Measurements from ENCODE around the gene NOSIP. TPM values are rescaled to one million over a fixed set of nuclear protein-coding genes. Genes with fewer than 3 reads are reported as not detected.

NOSIP gene
- total RNA-seq, 1 donor from 2014 or later, result 73.1 TPM

DNA sequence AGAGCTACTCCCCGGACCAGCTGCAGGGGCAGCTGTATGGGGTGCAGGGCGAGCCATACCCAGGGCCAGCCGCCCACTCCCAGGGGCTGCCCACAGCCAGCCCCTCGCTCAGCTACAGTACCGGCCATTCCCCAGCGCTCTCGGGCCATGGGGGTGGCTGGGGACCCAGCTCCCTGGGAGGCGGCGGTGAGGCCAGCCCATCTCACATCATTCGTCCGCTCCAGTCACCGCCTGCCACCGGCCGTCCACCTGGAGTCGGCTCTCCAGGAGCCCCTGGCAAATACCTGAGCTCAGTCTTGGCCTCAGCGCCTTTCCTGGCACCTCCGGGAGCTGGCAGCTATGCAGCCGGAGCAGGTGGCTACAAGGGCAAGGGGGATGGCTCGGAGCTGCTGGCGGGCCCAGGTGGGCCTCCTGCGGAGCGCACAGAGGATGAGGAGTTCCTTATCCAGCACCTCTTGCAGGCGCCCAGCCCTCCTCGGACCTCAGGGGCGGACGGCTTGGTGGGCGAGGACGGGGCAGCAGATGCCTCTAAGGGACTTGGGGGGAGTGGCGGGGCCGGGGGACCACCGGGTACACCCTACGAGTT is 15.6 kb upstream of the NOSIP start:
- Histone ChIP-seq H3K4me3 (ENCODE audit: low read length in 3 of 3) (no peak overlapping the region), H3K9me3 (ENCODE audit: control insufficient read depth in 3 of 3, low read length in 3 of 3) (no peaks in the 10 kb centered on the region), H3K27me3 (ENCODE audit: control insufficient read depth in 3 of 3, insufficient read depth in 3 of 3, low read length in 3 of 3) (no peaks in the 10 kb centered on the region), H3K4me1 (ENCODE audit: control insufficient read depth in 3 of 3, insufficient read depth in 3 of 3, low read length in 3 of 3) (peaks cover 12 to 20% (median 15%) of the 10 kb centered on the region in 3 donors), H3K9ac (ENCODE audit: low read depth in 1 of 3, low read length in 3 of 3) (no peak overlapping the region), H3K36me3 (ENCODE audit: control insufficient read depth in 3 of 3, insufficient read depth in 3 of 3, low read length in 3 of 3) (peaks cover 12 to 30% (median 20%) of the 10 kb centered on the region in 3 donors), H3K27ac (ENCODE audit: low read depth, low read length) (no peak overlapping the region)

DNA sequence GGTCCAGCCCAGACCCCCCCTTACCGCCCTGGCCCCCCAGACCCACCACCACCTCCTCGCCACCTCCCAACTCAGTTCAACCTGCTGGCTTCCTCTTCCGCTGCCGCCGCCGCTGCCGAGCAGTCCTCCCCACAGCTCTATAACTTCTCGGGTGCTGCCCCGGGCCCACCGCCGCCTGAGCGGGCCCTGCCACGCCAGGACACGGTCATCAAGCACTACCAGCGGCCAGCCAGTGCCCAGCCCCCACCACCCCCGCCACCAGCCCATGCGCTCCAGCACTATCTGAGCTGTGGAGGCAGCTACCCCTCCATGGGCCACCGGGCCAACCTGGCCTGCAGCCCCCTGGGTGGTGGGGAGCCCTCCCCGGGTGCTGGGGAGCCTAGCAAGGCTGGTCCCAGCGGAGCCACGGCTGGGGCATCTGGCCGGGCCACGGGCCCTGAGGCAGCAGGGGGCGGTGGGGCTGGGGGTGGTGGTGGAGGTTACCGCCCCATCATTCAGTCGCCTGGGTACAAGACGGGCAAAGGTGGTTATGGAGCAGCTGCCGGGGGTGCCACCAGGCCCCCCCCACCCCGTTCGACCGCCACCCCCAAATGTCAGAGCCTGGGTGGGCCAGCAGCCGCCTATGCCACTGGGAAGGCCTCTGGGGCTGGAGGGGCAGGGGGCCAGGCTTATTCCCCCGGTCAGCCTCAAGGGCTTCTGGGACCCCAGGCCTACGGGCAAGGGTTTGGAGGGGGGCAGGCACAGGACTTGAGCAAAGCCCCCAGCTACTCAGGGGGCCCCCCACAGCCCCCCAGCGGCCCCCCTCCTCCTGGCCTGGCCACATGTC is 14.8 kb upstream of the NOSIP start:
- H3K9ac ChIP-seq (ENCODE audit: low read depth in 1 of 3, low read length in 3 of 3), result no peak overlapping the region
- H3K4me1 ChIP-seq (ENCODE audit: control insufficient read depth in 3 of 3, insufficient read depth in 3 of 3, low read length in 3 of 3), result peaks cover 16 to 26% (median 20%) of the 10 kb centered on the region in 3 donors
- peaks cover 12 to 28% (median 18%) of the 10 kb centered on the region in 3 donors for H3K36me3 ChIP-seq (ENCODE audit: control insufficient read depth in 3 of 3, insufficient read depth in 3 of 3, low read length in 3 of 3)
- no peaks in the 10 kb centered on the region for H3K27me3 ChIP-seq (ENCODE audit: control insufficient read depth in 3 of 3, insufficient read depth in 3 of 3, low read length in 3 of 3)
- no peaks in the 10 kb centered on the region for H3K9me3 ChIP-seq (ENCODE audit: control insufficient read depth in 3 of 3, low read length in 3 of 3)
- H3K4me3 ChIP-seq (ENCODE audit: low read length in 3 of 3), result no peak overlapping the region
- no peak overlapping the region for H3K27ac ChIP-seq (ENCODE audit: low read depth, low read length)

DNA sequence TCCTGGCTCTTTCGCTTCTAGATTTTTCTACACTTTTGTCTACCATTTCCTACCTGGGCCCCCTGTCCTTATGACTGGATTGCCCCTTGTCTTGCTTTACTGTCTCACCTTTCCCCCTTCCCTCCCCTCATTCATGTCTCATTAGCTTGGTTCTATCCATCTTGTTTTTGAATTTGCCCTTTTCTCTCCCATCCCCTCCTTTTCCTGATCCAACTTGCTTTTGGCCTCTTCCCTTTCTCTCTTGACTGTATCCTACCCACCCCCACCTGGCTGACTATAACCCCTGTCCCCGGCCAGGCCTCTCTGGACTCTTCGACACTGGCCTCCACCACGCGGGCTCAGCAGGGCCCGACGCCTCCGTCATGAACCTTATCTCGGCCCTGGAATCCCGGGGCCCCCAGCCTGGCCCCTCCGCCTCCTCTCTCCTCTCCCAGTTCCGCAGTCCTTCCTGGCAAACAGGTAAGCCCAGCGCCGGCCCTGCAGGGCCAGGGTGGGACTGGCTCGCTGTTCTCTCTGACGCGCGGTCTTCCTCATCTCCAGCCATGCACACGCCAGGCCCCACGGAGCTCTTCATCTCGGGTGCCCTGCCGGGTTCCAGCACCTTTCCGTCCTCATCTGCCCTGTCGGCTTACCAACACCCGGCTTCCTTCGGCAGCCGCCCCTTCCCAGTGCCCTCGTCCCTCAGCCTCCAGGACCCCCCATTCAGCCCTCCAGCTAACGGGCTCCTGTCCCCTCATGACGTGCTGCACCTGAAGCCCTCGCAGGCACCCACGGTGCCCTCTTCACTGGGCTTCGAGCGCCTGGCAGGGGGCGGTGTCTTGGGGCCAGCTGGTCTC is 14.0 kb upstream of the NOSIP start:
- no peak overlapping the region for H3K4me3 ChIP-seq (ENCODE audit: low read length in 3 of 3)
- peaks cover 7 to 21% (median 9%) of the 10 kb centered on the region in 3 donors for H3K36me3 ChIP-seq (ENCODE audit: control insufficient read depth in 3 of 3, insufficient read depth in 3 of 3, low read length in 3 of 3)
- no peaks in the 10 kb centered on the region for H3K9me3 ChIP-seq (ENCODE audit: control insufficient read depth in 3 of 3, low read length in 3 of 3)
- no peak overlapping the region for H3K27ac ChIP-seq (ENCODE audit: low read depth, low read length)
- no peak overlapping the region for H3K9ac ChIP-seq (ENCODE audit: low read depth in 1 of 3, low read length in 3 of 3)
- no peaks in the 10 kb centered on the region for H3K27me3 ChIP-seq (ENCODE audit: control insufficient read depth in 3 of 3, insufficient read depth in 3 of 3, low read length in 3 of 3)
- peaks cover 16 to 28% (median 22%) of the 10 kb centered on the region in 3 donors for H3K4me1 ChIP-seq (ENCODE audit: control insufficient read depth in 3 of 3, insufficient read depth in 3 of 3, low read length in 3 of 3)

DNA sequence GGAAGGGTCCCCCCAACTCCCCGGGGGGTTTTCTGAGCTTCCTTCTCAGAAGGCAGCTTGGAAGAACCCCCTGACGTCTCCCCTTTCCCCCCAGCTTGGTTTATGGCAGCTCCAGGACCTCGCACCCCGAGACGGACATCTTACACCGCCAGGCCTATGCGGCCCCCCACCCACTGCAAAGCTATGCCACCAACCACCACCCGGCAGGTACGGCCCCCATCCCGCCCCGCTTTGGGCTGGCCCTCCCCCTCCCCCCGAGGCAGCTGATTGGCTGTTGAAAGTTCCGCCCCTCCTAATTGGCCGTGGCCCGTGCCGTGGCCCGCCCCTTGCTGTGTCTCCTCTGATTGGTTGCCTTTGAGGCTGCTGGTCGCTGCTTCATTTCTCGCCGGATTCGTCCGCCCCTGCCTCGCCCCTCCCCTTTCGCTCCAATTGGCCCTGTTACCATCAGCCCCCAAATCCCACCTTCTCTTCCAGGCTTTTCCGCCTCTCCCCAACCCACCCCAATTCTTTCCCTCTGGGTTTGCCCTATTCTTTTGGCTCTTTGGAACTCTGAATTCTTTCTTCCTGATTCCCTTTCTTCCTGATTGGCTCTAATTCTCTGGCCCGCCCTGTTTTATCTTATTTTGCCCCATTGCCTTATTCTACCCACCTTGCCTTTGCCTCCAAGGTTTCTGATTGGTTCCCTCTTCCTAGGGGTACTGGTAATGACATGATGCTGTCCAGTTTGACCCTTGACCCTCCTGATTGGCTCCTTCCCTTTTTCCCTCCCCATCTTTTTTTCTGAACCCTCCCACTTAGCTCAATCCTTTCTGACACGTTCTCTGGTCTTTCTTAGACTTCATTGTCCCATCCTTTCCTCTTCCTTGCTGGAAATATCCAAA is 13.1 kb upstream of the NOSIP start:
- Histone ChIP-seq H3K27ac (ENCODE audit: low read depth, low read length) (peak overlapping the region; percentile 63), H3K27me3 (ENCODE audit: control insufficient read depth in 3 of 3, insufficient read depth in 3 of 3, low read length in 3 of 3) (no peaks in the 10 kb centered on the region), H3K36me3 (ENCODE audit: control insufficient read depth in 3 of 3, insufficient read depth in 3 of 3, low read length in 3 of 3) (peaks cover 2 to 13% (median 7%) of the 10 kb centered on the region in 3 donors), H3K4me1 (ENCODE audit: control insufficient read depth in 3 of 3, insufficient read depth in 3 of 3, low read length in 3 of 3) (peaks cover 16 to 28% (median 22%) of the 10 kb centered on the region in 3 donors), H3K9me3 (ENCODE audit: control insufficient read depth in 3 of 3, low read length in 3 of 3) (no peaks in the 10 kb centered on the region), H3K4me3 (ENCODE audit: low read length in 3 of 3) (peak overlapping the region; percentile 52 to 84 (median 65)), H3K9ac (ENCODE audit: low read depth in 1 of 3, low read length in 3 of 3) (peak overlapping the region; percentile 47 to 64 (median 60))

DNA sequence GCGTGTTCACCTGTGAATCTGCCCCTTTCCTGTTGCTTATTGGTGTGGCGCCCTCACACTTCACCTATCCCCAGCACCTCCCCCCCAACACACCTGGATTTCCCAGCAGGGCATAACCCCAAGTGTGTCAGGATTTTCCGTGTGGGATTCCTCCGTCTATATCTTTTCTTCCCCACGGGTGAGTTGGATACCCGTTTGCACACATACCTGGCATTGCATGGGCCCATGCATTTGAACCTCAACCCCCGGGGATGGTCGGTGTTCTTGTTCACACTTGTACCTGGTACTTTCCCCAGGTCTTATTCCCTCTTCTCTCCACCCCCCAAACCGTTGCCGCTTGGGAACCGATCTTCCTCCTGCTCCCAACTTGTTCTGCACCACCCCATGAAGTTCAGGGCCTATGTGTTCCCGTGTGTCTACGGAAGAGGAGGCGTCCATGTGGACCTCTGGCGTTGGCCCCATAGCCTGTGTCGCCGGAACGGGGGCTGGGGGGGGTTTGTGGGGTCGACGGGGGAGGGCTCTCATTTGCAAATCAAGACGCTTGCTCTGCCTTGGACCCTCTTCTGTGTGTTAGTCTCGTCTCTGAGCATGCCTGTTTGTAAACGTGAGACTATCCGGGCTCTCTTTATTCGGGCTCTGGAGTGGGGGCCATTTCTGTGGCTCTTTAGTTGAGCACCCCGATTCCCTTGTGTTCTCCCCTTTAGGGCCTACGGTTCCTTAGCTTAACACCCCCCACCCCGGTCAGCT is 12.3 kb upstream of the NOSIP start:
- Histone ChIP-seq H3K4me3 (ENCODE audit: low read length in 3 of 3) (peak overlapping the region; percentile 79 to 84 (median 81)), H3K36me3 (ENCODE audit: control insufficient read depth in 3 of 3, insufficient read depth in 3 of 3, low read length in 3 of 3) (peaks cover 0 to 13% (median 7%) of the 10 kb centered on the region in 3 donors), H3K27ac (ENCODE audit: low read depth, low read length) (peak overlapping the region; percentile 36), H3K27me3 (ENCODE audit: control insufficient read depth in 3 of 3, insufficient read depth in 3 of 3, low read length in 3 of 3) (no peaks in the 10 kb centered on the region), H3K9me3 (ENCODE audit: control insufficient read depth in 3 of 3, low read length in 3 of 3) (no peaks in the 10 kb centered on the region), H3K9ac (ENCODE audit: low read depth in 1 of 3, low read length in 3 of 3) (peak overlapping the region; percentile 23 to 82 (median 57)), H3K4me1 (ENCODE audit: control insufficient read depth in 3 of 3, insufficient read depth in 3 of 3, low read length in 3 of 3) (peaks cover 16 to 28% (median 22%) of the 10 kb centered on the region in 3 donors)

DNA sequence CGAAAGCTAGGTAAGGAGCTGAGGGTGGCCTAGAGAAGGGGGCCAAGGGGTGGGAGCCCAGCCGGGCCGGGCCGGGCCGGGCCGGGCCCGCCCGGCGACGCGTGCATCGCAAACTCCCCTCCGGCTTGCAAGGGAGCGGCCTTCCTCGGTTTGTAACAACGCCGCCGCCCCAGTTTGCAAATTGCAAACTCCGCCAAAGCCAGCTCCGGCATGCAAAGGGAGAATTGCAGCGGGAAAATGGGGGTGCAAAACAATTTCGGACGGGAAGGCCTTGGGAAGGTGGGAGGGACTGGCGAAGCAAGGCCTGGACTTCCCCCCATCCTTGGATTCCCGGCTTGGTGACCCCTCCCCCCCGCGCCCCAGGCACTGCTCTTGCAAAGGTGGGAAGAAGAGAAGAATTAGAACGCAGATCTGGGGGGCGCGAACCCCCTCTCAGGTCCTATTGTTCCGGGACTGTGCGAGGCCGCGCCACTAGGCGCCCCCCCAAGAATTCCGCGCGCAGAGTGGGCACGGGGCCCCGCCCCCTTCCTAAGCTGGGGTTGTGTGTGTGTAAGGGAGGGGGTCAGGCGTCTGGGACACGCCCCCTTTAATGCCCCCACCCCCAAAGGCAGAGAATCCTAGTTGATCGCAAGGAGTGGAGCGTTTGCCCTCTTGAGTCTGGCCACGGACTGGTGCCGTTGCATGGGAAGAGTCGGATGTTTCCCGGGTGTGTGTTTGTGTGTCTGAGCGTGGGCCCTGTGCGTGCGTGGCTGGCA is 11.6 kb upstream of the NOSIP start:
- Histone ChIP-seq H3K9me3 (ENCODE audit: control insufficient read depth in 3 of 3, low read length in 3 of 3) (no peaks in the 10 kb centered on the region), H3K4me3 (ENCODE audit: low read length in 3 of 3) (peak overlapping the region; percentile 79 to 84 (median 81)), H3K27ac (ENCODE audit: low read depth, low read length) (peak overlapping the region; percentile 36), H3K9ac (ENCODE audit: low read depth in 1 of 3, low read length in 3 of 3) (peak overlapping the region; percentile 57 to 82 (median 75)), H3K27me3 (ENCODE audit: control insufficient read depth in 3 of 3, insufficient read depth in 3 of 3, low read length in 3 of 3) (no peaks in the 10 kb centered on the region), H3K36me3 (ENCODE audit: control insufficient read depth in 3 of 3, insufficient read depth in 3 of 3, low read length in 3 of 3) (peaks cover 0 to 12% (median 4%) of the 10 kb centered on the region in 3 donors), H3K4me1 (ENCODE audit: control insufficient read depth in 3 of 3, insufficient read depth in 3 of 3, low read length in 3 of 3) (peaks cover 16 to 28% (median 22%) of the 10 kb centered on the region in 3 donors)

DNA sequence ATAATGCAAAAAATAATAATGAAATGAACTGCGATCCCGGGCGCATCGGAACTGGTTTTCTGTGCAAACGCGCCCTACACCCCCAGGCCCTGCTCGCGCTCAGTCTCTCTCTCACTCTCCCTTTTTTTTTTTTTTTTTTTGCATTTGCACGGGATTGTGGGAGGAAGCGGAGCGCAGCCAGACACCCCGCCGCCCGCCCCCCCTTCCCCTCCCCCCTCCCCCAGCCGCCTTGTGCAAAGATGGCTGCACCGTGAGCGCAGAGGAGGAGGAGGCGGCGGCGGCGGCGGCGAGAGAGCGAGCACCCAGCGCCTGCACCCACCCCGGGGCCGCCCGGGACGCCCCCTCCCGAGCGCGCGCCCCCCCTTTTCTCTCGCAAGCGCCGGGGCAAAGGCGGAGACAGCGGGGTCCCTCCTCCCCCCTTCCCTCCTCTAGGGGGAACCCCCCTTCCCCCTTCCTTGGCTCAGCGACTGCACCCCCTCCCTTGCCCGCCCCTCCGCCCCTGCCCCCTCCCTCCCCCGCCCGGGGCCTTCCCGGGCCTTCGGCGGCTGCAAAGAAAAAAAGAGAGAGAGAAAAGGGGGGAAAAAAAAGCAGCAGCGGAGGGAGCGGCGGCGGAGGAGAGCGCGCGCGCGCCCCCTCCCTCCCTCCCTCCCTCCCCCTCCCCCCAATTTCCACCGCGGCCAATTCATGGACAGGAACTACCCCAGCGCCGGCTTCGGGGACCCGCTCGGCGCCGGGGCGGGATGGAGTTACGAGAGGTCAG is 10.8 kb upstream of the NOSIP start, which contains the start of gene PRR12:
Gene PRR12 (plus strand): TSS at position 212 of the 760 bp plus-strand sequence. CDS start 473 bp downstream, at position 685.
- Histone ChIP-seq H3K9me3 (ENCODE audit: control insufficient read depth in 3 of 3, low read length in 3 of 3) (no peaks in the 10 kb centered on the region), H3K9ac (ENCODE audit: low read depth in 1 of 3, low read length in 3 of 3) (peak within 1 kb of the TSS; percentile 90 to 99 (median 95)), H3K27me3 (ENCODE audit: control insufficient read depth in 3 of 3, insufficient read depth in 3 of 3, low read length in 3 of 3) (no peaks in the 10 kb centered on the region), H3K4me1 (ENCODE audit: control insufficient read depth in 3 of 3, insufficient read depth in 3 of 3, low read length in 3 of 3) (peaks cover 16 to 28% (median 22%) of the 10 kb centered on the region in 3 donors), H3K36me3 (ENCODE audit: control insufficient read depth in 3 of 3, insufficient read depth in 3 of 3, low read length in 3 of 3) (peaks cover 0 to 12% (median 4%) of the 10 kb centered on the region in 3 donors), H3K4me3 (ENCODE audit: low read length in 3 of 3) (peak within 1 kb of the TSS; percentile 81 to 98 (median 93)), H3K27ac (ENCODE audit: low read depth, low read length) (peak within 1 kb of the TSS; percentile 85)

All from skeletal muscle tissue (tissue), 4 donors.